Astrocyte (in vitro differentiated cells and primary cell): Measurements from ENCODE around the gene LDLRAD4. TPM values are rescaled to one million over a fixed set of nuclear protein-coding genes. Genes with fewer than 3 reads are reported as not detected.
A peak's percentile ranks its signal among the peaks of the same experiment; 100 is the strongest.

Source experiments
- DNase-seq: peaks from one replicate; pipeline ENCODE4 v3.0.0-alpha.2; 2010; ENCODE audit warnings: low read depth
- FAIRE-seq: peaks from 2 replicates; lab custom pipeline; 2011; peaks lifted over from hg19 to GRCh38; lab: Jason Lieb, UNC
- H2AFZ ChIP-seq: 2 replicates; pipeline ENCODE4 v1.6.0; 2012; ENCODE audit warnings: low read depth, low read length, inconsistent platforms
- H3K27ac ChIP-seq: 2 replicates; pipeline ENCODE4 v1.5.1; 2011; ENCODE audit warnings: low read depth, low read length, inconsistent platforms
- H3K27me3 ChIP-seq: 2 replicates; pipeline ENCODE4 v1.6.0; 2011; ENCODE audit warnings: low read length, inconsistent platforms; ENCODE audit not compliant: insufficient read depth
- H3K36me3 ChIP-seq: 2 replicates; pipeline ENCODE4 v1.5.1; 2011; ENCODE audit warnings: low read length, inconsistent platforms; ENCODE audit not compliant: insufficient read depth
- H3K4me1 ChIP-seq: 2 replicates; pipeline ENCODE4 v1.5.1; 2011; ENCODE audit warnings: low read length, inconsistent platforms; ENCODE audit not compliant: insufficient read depth
- H3K4me2 ChIP-seq: 2 replicates; pipeline ENCODE4 v1.6.0; 2012; ENCODE audit warnings: low read length, inconsistent platforms
- H3K4me3 ChIP-seq: 2 replicates; pipeline ENCODE4 v1.5.1; 2011; ENCODE audit warnings: low read depth, mild to moderate bottlenecking, low read length, inconsistent platforms; ENCODE audit not compliant: insufficient read depth
- H3K79me2 ChIP-seq: 2 replicates; pipeline ENCODE4 v1.6.0; 2012; ENCODE audit warnings: mild to moderate bottlenecking, low read length, inconsistent platforms; ENCODE audit not compliant: insufficient read depth
- H3K9ac ChIP-seq: 2 replicates; pipeline ENCODE4 v1.6.0; 2012; ENCODE audit warnings: mild to moderate bottlenecking, low read length, inconsistent platforms
- H3K9me3 ChIP-seq: 2 replicates; pipeline ENCODE4 v1.5.1; 2012; ENCODE audit warnings: low read depth, mild to moderate bottlenecking, low read length, inconsistent platforms; ENCODE audit not compliant: insufficient read depth
- H4K20me1 ChIP-seq: 2 replicates; pipeline ENCODE4 v1.6.0; 2012; ENCODE audit warnings: low read length, inconsistent platforms; ENCODE audit not compliant: insufficient read depth
- H3K27ac Mint-ChIP-seq: one replicate; pipeline ENCODE4 v1.8.0; 2021; ENCODE audit warnings: mild to moderate bottlenecking, mixed read lengths; ENCODE audit not compliant: unreplicated experiment
- H3K27me3 Mint-ChIP-seq: one replicate; pipeline ENCODE4 v1.8.0; 2021; ENCODE audit warnings: low read depth, mixed read lengths; ENCODE audit not compliant: unreplicated experiment
- H3K36me3 Mint-ChIP-seq: one replicate; pipeline ENCODE4 v1.8.0; 2021; ENCODE audit warnings: low read depth, mixed read lengths; ENCODE audit not compliant: unreplicated experiment
- H3K4me1 Mint-ChIP-seq: one replicate; pipeline ENCODE4 v1.8.0; 2021; ENCODE audit warnings: low read depth, mixed read lengths; ENCODE audit not compliant: unreplicated experiment
- H3K4me3 Mint-ChIP-seq: one replicate; pipeline ENCODE4 v1.8.0; 2021; ENCODE audit warnings: mild to moderate bottlenecking, moderate library complexity, mixed read lengths; ENCODE audit not compliant: unreplicated experiment
- H3K9me3 Mint-ChIP-seq: one replicate; pipeline ENCODE4 v1.8.0; 2021; ENCODE audit warnings: mild to moderate bottlenecking, mixed read lengths; ENCODE audit not compliant: unreplicated experiment
- CTCF ChIP-seq: IDR thresholded peaks from 2 replicates; pipeline ENCODE4 v1.5.1; 2011; ENCODE audit warnings: low read depth, mild to moderate bottlenecking, inconsistent platforms, low read length, moderate library complexity; ENCODE audit not compliant: insufficient read depth
- EZH2 ChIP-seq: IDR thresholded peaks from 2 replicates; pipeline ENCODE4 v1.6.1; 2012; ENCODE audit warnings: mild to moderate bottlenecking, low read length, inconsistent platforms; ENCODE audit not compliant: insufficient read depth
- total RNA-seq: library from RNA; stranded (reverse); gene quantifications from 2 replicates; pipeline ENCODE4 v1.2.1, GENCODE V29; 2021

The LDLRAD4 gene
- total RNA-seq, 1 donor from 2014 or later, result 26.0 TPM

- no peak overlapping the region for H3K4me3 Mint-ChIP-seq
- DNase-seq (peak; percentile 41), FAIRE-seq (no peak)
- Histone ChIP-seq H4K20me1 (no peaks in the 10 kb centered on the region), H3K4me1 (no peaks in the 10 kb centered on the region), H3K9ac (no peak overlapping the region), H3K79me2 (no peaks in the 10 kb centered on the region), H3K27me3 (peaks cover 4% of the 10 kb centered on the region), H3K27ac (no peak overlapping the region), H3K4me3 (no peak overlapping the region), H3K4me2 (no peak overlapping the region), H3K9me3 (no peaks in the 10 kb centered on the region), H3K36me3 (no peaks in the 10 kb centered on the region), H2AFZ (no peak overlapping the region)
- H3K4me1 Mint-ChIP-seq, result peaks cover 7% of the 10 kb centered on the region
- peaks cover 24% of the 10 kb centered on the region for H3K36me3 Mint-ChIP-seq
- no peak for TF ChIP-seq EZH2
- no peak for TF ChIP-seq CTCF
- peaks cover 12% of the 10 kb centered on the region for H3K9me3 Mint-ChIP-seq
- H3K27ac Mint-ChIP-seq, result peak overlapping the region; percentile 22
- H3K27me3 Mint-ChIP-seq, result no peaks in the 10 kb centered on the region
Measured at GRCh38 chr18:13513021-13513420, 294.5 kb downstream of the LDLRAD4 start.

- Mint-ChIP-seq H3K4me3 (no peak overlapping the region), H3K27me3 (no peaks in the 10 kb centered on the region), H3K9me3 (peaks cover 14% of the 10 kb centered on the region), H3K4me1 (peaks cover 7% of the 10 kb centered on the region), H3K36me3 (peaks cover 27% of the 10 kb centered on the region), H3K27ac (no peak overlapping the region)
- Histone ChIP-seq H3K4me1 (no peaks in the 10 kb centered on the region), H4K20me1 (no peaks in the 10 kb centered on the region), H3K27me3 (peaks cover 4% of the 10 kb centered on the region), H3K27ac (no peak overlapping the region), H3K4me2 (no peak overlapping the region), H3K9me3 (no peaks in the 10 kb centered on the region), H3K4me3 (no peak overlapping the region), H3K9ac (no peak overlapping the region), H3K36me3 (no peaks in the 10 kb centered on the region), H2AFZ (no peak overlapping the region), H3K79me2 (no peaks in the 10 kb centered on the region)
- DNase-seq (no peak), FAIRE-seq (no peak)
- TF ChIP-seq CTCF, result no peak
- no peak for TF ChIP-seq EZH2
Measured at GRCh38 chr18:13513481-13513880, 294.9 kb downstream of the LDLRAD4 start.

- no peak overlapping the region for H3K9ac ChIP-seq
- H2AFZ ChIP-seq, result no peak overlapping the region
- H3K4me1 ChIP-seq, result no peaks in the 10 kb centered on the region
- TF ChIP-seq CTCF (no peak), EZH2 (no peak)
- H3K4me2 ChIP-seq, result no peak overlapping the region
- H3K9me3 ChIP-seq, result no peaks in the 10 kb centered on the region
- Mint-ChIP-seq H3K27ac (no peak overlapping the region), H3K4me1 (peaks cover 7% of the 10 kb centered on the region), H3K27me3 (no peaks in the 10 kb centered on the region), H3K9me3 (peaks cover 15% of the 10 kb centered on the region), H3K36me3 (peaks cover 24% of the 10 kb centered on the region), H3K4me3 (no peak overlapping the region)
- DNase-seq, result no peak
- no peak for FAIRE-seq
- no peak overlapping the region for H3K4me3 ChIP-seq
- no peaks in the 10 kb centered on the region for H3K79me2 ChIP-seq
- no peaks in the 10 kb centered on the region for H4K20me1 ChIP-seq
- no peak overlapping the region for H3K27ac ChIP-seq
- no peaks in the 10 kb centered on the region for H3K36me3 ChIP-seq
- peaks cover 4% of the 10 kb centered on the region for H3K27me3 ChIP-seq
Measured at GRCh38 chr18:13514558-13514957, 296.0 kb downstream of the LDLRAD4 start.
